Left renal cortex interstitium (tissue), 4 donors: Measurements from ENCODE around the gene SLC38A9. TPM values are rescaled to one million over a fixed set of nuclear protein-coding genes. Genes with fewer than 3 reads are reported as not detected.
A peak's percentile ranks its signal among the peaks of the same experiment; 100 is the strongest.
"Not testable (repeated sequence)": the region's sequence is repeated elsewhere in the genome, so short reads cannot be mapped to it uniquely, and the experiment has no call there.

Experiments used
- DNase-seq, 4 donors: peaks; one replicate each; pipeline ENCODE4 v3.0.0-alpha.2; 2013; ENCODE audit warnings: low read depth in 4 of 4, low spot score in 2 of 4, missing footprints in 1 of 4
- polyA plus RNA-seq, 4 donors: library from polyadenylated mRNA; unstranded; fragments of 120-200 nt; gene quantifications; one replicate each; pipeline ENCODE4 v1.2.1, GENCODE V29; 2013; ENCODE audit not compliant: insufficient read length in 4 of 4

The SLC38A9 gene
- polyA plus RNA-seq, 4 donors, result 25.9 to 35.4 (median 32.4) TPM

DNA sequence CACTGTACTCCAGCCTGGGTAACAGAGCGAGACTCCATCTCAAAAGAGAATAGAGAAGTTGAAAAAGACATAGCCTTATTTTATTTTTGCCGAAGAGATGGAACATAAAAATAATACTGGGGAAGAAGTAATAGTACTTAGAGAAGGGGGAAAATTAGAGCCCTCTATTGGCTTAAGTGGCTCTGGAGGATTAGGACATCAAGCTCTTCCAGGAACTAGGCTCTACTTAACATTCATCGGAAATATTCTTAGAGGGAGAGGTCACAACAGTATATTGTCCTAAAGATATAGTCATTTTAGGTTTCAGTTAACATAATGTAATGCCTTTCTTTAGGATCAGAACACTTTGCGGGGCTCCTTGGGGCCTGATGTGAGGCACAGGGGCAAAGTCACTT, 91.4 kb downstream of the SLC38A9 start:
- DNase-seq, result no peak

DNA sequence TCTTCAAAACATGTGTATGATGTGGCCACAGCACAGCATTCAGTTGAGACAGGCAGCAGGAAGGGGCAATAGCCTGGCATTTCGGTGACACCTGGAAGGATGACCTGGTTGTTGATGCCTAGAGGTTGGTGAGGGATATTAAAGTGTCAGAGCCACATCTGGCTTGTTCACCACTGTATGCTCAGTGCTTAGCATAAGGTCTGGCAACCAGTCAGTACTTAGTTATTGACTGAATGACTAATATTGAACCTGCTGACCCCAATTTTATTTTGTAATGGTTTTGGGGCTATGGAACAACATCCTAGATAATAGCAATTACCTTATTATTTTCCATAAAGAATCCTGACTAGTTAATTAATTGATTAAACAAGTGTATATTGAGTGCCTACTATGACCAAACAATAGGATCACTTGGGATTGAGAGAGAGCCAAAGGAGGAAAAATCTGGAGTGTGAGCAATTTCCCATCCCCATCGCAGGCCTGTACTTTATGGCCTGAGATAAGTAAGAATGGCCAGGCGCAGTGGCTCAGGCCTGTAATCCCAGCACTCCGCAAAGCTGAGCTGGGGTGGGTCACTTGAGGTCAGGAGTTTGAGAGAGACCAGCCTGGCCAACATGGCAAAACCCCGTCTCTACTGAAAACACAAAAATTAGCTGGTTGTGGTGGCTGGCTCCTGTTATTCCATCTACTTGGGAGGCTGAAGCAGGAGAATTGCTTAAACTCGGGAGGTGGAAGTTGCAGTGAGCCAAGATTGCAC, 91.9 kb downstream of the SLC38A9 start:
- no peak for DNase-seq

DNA sequence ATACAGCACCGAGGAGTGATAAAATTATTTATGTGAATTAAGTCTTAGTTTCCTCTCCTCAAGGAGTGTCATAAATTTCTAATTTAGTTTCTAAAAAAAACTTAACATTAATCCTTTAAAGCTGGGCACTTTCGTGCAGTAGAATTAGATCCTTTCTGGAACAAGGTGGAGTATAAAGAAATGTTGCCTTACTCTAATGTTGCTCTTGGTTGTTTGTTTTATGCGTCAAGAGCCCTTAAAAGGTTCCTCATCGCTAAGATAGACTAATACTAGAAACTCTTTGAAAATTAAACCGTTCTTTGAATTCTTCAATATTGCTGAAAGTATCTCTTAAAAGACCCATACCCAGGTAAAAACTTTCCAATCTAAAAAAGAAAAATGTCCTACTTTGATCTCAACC, 93.8 kb downstream of the SLC38A9 start:
- no peak for DNase-seq

DNA sequence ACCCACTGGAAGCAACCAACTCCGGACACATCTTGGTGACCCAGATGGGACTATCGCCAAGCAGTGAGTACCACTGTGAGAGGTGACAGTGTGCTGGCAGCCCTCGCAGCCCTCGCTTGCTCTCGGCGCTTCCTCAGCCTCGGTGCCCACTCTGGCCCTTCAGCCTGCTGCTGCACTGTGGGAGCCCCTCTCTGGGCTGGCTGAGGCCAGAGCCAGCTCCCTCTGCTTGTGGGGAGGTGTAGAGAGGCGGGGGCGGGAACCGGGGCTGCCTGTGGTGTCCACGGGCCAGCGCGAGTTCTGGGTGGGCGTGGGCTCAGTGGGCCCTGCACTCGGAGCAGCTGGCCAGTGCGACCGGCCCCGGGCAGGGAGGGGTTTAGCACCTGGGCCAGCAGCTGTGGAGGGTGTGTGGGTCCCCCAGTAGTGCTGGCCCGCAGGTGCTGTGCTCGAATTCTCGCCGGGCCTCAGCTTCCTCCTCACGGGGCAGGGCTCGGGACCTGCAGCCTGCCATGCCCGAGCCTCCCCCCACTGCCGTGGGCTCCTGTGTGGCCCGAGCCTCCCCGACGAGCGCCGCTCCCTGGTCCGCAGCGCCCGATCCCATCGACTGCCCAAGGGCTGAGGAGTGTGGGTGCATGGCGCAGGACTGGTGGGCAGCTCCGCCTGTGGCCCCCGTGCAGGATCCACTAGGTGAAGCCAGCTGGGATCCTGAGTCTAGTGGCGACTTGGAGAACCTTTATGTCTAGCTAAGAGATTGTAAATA, 98.8 kb downstream of the SLC38A9 start:
- DNase-seq, result no peak

DNA sequence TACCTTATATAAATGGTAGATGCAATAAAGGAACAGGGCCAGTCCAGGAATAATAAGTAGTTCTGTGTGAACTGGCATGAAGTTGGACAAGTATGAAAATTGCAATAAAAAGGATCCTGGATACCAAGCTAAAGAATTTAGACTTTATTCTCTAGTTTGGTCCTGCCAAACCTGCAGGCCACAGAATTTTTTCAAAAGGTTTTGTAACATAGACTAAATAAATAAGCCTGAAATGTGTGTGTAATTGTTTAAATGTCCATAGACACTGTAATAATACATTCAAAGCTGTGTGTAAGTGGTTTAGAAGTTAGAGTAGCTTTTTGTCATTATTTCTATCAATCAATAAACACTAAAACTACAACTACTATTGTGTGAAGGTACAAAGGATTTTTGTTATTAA, 101.6 kb downstream of the SLC38A9 start:
- DNase-seq, result no peak

DNA sequence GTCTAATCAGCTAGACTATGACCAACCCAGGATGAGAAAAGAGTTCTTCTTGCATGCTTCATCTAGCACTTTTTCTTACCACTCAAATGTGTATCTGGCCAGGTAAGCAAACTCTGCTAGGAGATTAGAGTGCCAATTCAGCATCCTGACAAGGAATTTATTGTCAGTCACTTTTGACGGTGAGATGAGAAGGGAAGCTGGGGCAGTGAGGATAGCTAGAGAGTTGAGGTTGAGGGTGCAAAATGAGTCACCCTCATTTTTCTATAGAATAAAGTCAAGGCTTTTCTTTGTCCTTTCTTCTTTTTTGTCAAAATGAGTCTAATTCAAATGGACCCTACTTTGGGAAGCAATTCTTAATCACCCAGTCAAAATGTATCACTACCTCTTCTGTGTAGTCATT, 102.7 kb downstream of the SLC38A9 start:
- DNase-seq, result no peak

DNA sequence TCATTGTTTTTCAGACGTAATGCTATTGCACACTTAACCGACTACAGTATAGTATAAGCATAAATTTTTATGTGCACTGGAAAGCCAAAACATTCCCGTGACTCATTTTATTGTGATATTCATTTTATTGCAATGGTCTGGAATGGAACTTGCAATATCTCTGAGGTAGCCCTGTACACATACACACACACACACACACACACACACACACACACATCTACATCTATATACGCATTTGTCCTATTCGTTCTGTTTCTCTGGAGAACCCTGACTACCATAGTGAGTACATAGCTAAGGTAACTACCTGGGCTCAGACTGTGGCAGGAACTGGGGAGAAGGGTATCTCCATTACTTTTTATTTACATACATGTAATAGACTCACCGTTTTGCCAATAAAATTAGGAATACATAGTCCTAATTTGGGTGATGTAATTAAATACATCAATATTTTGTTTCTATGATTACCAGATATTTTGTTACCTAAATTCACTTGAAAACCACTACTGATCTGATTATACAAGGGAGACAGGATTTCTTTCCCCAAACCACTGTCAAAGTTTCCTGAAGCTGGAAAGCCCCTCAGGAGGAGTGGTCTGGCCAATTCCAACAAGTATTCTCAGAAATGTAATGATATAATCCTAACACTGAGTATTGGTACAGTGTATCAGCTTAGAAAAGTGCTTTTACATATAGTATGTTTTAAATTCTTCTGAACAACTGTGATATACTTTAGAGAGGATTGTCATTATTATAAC, 103.4 kb downstream of the SLC38A9 start:
- no peak for DNase-seq

DNA sequence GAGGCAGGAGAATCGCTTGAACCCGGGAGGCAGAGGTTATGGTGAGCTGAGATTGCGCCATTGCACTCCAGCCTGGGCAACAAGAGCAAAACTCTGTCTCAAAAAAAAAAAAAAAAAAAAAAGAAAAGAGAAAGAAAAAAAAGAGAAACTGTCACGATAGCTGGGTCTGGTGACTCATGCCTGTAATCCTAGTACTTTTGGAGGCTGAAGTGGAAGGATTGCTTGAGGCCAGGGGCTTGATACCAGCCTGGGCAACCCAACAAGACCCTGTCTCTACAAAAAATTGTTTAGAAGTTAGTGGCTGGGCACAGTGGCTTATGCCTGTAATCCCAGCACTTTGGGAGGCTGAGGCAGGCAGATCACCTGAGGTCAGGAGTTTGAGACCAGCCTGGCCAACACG, 104.8 kb downstream of the SLC38A9 start:
- not testable (repeated sequence) for DNase-seq

DNA sequence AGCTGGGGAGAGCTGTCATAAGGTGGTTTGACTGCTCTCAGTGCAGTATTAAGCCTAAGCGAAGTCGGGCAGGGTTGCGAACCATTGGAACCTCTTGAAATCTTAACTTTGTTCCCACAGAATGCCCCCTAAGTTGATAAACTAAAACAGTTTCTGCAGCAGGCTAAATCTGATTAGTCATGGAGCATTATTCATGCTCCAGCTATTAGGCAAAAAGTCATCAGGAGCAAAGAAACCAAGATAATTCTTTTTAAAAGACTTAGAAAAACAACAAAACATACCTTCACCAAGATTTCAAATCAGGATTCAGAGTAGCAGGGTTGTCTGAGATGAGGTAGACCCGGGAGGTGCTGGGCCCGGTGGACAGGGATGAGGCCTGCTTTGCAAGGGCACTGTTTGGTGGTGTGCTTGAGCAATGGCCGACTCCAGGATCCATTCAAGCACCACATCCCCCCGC, 107.5 kb downstream of the SLC38A9 start:
- DNase-seq, result no peak

DNA sequence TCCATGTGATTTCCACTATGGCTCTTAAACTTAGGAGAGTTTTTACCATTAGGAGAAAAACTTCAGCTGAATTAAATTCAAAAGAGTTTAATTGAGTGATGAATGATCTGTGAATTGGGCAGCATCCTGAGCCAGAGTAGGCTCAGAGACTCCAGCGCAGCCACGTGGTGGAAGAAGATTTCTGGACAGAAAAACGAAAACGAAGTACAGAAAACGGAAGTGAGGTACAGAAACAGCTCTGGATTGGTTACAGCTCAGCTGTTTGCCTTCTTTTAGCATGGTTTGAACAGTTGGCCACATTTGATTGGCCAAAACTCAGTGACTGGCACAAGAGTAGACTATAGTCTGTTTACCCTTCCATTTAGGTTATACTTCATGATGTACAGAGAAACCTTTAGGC, 108.2 kb downstream of the SLC38A9 start:
- DNase-seq, result no peak

DNA sequence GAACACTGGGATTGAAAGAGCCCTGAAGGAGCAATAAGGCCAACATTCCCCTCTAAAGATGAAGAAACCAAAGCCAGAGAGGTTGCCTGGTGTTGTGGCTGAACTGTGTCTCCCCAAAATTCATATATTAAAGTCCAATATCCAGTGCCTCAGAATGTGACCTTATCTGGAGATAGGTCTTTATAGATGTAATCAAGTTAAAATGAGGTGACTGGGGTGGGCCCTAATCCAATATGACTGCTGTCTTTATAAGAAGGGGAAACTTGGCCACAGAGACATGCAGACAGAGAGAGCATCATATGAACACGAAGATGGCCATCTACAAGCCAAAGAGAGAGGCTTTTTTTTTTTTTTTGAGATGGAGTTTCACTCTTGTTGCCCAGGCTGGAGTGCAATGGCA, 110.5 kb downstream of the SLC38A9 start:
- DNase-seq, result no peak

DNA sequence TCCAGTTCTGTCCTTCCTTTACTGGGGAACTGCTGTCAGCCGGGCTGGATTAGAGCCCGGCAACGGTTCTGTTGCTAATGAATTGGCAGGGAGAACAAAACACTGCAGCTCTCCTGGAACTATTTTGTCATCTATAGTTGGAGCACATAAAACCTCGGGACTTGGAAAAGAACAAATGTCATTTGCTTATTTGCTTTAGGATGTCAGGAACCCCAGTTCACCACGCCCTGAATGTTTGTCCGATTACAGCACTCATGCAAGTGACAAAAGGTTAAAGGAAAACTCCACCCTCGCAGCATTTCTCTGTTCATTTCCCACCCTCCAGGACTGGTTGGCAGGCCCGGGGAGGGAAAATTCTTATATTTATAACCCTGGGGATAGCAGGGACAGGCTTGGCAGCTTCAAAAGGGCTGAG, 110.9 kb downstream of the SLC38A9 start:
- peak in 3 of 4 donors; percentile 36 to 37 (median 37) for DNase-seq

DNA sequence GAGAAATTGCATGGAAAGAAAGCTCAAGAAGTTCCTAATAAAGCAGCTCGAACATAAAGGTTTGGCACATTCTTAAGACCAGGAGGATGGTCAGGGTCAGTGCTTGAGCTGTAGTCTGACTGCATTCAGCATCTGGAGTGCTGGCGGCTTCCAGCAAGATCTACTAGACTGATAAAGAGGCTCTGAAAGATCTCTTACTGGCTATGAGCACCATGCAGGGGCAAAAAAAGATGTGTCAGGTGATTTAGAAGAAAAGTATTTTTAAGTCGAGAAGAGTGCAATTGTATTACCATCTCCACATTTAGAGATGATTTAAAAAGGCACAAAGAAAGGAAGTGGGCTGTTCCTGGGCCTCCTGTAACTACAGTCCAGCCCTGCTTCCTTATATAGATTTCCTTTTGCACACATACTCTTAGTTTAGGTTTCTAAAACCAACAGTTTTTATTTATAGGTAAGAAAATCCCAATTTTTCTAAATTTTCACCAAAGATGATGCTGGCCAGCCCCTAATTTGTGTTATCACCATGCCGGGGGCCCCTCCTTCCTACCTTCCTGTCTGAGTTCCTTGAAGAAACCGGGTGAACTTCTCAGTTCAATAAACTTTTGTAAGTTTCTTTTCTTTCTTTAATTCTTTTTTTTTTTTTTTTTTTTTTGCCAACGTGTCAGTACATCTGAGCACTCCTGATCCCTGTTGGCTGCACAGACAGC, 111.5 kb downstream of the SLC38A9 start:
- no peak for DNase-seq

DNA sequence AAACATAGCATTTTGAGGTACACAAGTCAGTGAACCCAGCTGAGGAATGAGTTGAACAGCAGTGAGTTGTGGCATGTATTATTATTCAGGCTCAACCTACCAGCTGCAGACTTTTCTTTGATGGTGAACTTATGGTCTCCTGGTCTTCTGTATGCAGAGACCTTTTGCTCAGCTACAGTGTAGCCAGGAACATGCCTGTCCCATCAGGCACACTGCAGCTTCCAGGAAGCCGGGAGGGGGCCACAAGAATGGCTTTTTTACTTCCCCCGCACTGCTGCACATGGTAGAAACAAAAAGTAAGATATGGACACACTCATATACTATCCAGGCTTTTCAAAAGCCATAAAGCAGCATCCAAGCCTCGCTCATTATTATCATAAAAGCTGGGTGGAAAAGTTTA, 112.0 kb downstream of the SLC38A9 start:
- DNase-seq, result no peak

DNA sequence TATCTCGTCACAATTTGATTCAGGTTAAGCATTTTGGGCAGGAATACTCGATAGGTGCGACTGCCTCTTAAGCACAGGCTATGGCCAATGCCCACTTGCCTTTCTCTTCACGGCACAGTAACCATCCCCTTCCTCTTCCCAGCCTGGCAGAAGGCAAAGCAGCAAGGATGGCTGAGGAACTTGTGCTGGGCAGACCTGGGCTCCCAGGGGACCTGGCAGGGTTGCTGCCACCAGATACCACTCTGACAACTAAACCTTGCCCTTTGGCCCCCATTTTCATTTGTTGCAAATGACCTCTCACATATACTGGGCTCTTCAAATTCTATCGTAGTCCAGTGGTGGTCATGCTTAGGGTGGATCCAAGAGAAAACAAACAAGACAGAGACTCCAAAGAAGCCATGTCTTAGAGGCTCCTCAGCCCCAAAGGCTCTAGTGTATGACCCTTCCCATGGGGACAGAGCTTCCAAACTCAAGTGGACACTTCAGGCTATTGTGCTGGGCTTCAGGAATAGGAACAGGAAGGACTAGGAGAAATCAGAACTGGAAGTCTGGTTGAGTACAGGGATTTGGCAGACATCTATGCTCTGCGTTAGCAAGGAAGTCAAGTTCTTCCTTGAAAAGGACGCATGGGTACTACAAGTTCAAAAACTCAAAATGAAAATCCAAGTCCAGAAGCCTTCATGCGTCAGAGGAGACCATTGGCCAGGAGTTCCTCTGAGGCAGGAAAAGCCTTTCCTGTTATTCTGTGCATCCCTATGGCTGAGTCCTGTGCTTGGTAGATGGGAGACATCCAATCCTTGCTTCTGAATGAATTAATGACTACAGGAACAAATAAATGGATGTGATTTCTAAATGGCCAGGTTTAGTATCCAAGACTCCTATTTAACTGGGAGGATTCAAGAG, 112.7 kb downstream of the SLC38A9 start:
- DNase-seq, result no peak

DNA sequence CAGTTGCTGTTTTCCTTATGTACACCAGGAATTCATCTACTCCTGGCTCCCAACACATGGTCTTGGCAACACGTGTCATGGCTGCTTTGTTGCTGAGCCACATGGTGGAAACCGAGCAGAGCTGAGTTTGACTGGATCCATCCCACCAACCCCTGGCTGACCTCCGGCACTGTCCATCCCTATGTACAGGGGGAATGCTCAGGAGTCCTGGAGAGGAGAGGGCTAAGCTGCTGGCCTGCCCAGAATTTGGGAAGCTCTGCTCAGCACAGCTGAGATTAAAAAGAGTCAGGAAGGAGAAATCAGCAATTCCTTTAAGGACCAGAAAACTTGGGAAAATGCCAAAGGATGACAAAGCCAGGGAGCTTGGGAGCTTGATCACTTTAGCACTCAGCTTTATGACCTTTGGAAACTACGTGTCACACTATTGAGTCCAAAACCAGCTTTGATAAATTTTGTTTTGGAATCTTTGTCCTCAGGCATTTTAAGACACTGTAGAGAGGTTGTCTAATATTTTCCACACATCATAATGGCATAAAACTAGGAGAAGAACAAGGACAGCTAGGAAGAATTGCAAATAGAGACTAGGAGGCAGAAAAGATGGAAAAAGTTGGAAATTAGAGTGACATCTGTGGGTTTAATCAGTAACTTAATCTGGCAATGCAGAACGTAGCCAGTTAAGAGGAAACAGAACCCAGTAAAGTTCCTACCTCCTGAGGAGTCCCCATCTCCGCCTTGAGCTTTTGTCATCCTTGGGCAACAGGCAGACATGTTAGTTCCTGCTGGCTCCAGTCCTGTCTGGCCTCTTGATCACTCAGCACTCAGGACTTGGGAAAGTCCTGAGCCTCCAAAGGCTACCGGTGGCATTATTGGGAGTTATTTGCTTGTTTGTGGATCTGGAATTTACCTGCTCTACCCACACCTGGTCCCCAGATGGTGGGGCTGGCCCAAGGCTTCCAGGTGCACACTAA, 114.8 kb downstream of the SLC38A9 start:
- DNase-seq, result no peak

DNA sequence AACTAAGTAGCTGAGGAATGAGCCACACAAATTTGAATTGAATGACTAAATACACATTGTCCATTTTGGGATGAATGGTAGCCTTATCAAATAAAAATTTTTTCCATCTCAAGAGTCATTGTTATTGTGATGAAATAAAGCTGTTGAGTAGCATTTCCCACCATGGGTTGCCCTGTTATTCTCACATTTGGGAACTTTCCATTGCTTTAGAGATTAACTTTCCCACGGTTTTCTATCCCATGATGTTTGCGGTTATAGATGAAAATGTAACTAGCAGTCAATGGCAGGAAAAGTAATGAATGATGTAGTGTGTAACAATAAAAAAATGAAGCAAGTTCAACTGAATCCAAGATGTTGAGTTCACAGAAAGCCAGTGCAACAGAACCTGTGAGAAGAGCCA, 117.5 kb downstream of the SLC38A9 start:
- no peak for DNase-seq

DNA sequence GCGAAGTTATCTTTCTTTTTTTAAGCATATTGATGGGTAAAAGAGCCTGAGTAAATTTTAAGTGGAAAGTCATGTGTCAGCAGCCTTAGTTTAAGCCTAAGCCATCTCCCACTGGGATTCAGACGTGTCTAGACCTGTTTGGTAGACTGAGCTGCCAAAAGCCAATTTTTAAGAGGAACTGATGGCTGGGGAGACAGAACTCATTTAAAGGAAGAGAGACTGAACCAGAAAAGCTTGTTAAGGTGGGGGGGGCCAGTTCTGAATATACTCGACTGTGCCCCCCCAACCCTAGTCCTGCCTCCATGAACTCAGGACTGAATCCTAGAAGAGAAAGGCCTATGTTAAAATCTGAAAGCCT, 119.0 kb downstream of the SLC38A9 start:
- no peak for DNase-seq
